HepG2 (cell line): Measurements from ENCODE around the gene USP32.
"Not testable (repeated sequence)": the region's sequence is repeated elsewhere in the genome, so short reads cannot be mapped to it uniquely, and the experiment has no call there.

ENCODE experiments used
- CBX2 ChIP-seq, 2 experiments: fragments of 200-600 bp in 1 of 2; sonication (generic); formaldehyde crosslinking in 1 of 2; IDR thresholded peaks; 2 replicates each; pipeline versions ENCODE4 v1.7.0 to v1.8.1; 2018 to 2022; ENCODE audit warnings: low read depth in 2 of 2, low read length in 1 of 2, mild to moderate bottlenecking in 1 of 2, missing genetic modification reagents in 1 of 2
- EP300 ChIP-seq, 3 experiments: sonication (generic) in 1 of 3; formaldehyde crosslinking in 1 of 3; IDR thresholded peaks; 2 replicates each; pipeline versions ENCODE4 v1.5.1 to v1.6.1; 2011 to 2020; ENCODE audit warnings: low read depth in 2 of 3, low read length in 2 of 3, borderline replicate concordance in 1 of 3, improper control_type of control experiment in 1 of 3, mild to moderate bottlenecking in 1 of 3, missing genetic modification reagents in 1 of 3, moderate library complexity in 1 of 3
- ETV6 ChIP-seq: sonication (generic); formaldehyde crosslinking; conservative IDR thresholded peaks from 2 replicates; pipeline ENCODE4 v1.4.0; 2020; ENCODE audit warnings: missing genetic modification reagents
- IKZF1 ChIP-seq: fragments of 450-650 bp; IDR thresholded peaks from 2 replicates; pipeline ENCODE4 v1.7.1; 2016
- SALL1 ChIP-seq: sonication (generic); formaldehyde crosslinking; IDR thresholded peaks from 2 replicates; pipeline ENCODE4 v1.8.0; 2022; ENCODE audit warnings: mild to moderate bottlenecking, missing genetic modification reagents
- SALL2 ChIP-seq: sonication (generic); formaldehyde crosslinking; IDR thresholded peaks from 2 replicates; pipeline ENCODE4 v1.8.1; 2023; ENCODE audit warnings: mild to moderate bottlenecking, missing genetic modification reagents, inconsistent platforms
- TAF1 ChIP-seq: sonication (generic); formaldehyde crosslinking; IDR thresholded peaks from 2 replicates; pipeline ENCODE4 v1.4.0; 2020; ENCODE audit warnings: missing genetic modification reagents
- ZBTB37 ChIP-seq: sonication (generic); formaldehyde crosslinking; IDR thresholded peaks from 2 replicates; pipeline ENCODE4 v1.4.0; 2020; ENCODE audit warnings: mild to moderate bottlenecking, missing genetic modification reagents
- ZNF557 ChIP-seq: sonication (generic); formaldehyde crosslinking; IDR thresholded peaks from 2 replicates; pipeline ENCODE4 v1.4.0; 2020; ENCODE audit warnings: missing genetic modification reagents
- ZSCAN29 ChIP-seq: sonication (generic); formaldehyde crosslinking; conservative IDR thresholded peaks from 2 replicates; pipeline ENCODE4 v1.4.0; 2020; ENCODE audit warnings: mild to moderate bottlenecking, missing genetic modification reagents
- TF ChIP-seq, protein P1 (sequence below): sonication (generic); formaldehyde crosslinking; IDR thresholded peaks from 2 replicates; pipeline ENCODE4 v1.5.0; 2020; ENCODE audit warnings: mild to moderate bottlenecking, missing genetic modification reagents, moderate library complexity
- TF ChIP-seq, protein P2 (sequence below): sonication (generic); formaldehyde crosslinking; IDR thresholded peaks from 2 replicates; pipeline ENCODE4 v1.4.0; 2020; ENCODE audit warnings: missing genetic modification reagents

DNA sequence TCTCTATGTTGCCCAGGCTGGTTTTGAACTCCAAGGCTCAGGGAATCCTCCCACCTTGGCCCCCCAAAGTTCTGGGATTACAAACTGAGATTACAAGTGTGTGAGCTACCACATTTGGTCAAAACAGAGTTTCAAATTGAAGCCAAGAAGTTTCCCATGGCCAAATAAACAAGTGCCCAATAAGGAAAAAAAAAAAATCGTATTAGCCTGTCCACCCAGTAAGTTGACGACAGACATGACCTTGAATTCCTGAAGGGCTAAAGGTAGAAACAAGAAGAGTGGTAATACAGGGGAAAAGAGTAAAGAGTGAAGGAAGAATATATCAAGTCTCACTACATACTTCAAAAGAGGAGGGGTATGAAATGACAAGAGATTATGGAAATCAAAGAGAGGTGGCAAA, 176.0 kb downstream of the USP32 start:
- not testable (repeated sequence) for TF ChIP-seq ZBTB37; TAF1 (CRISPR knock-in tag); ETV6 (CRISPR knock-in tag); IKZF1; SALL2 (CRISPR knock-in tag); EP300 (IDR thresholded peaks at IDR 0.05; ENCODE audit: low read depth in 2 of 2, low read length in 2 of 2); EP300 (CRISPR knock-in tag; IDR thresholded peaks at IDR 0.05; ENCODE audit: borderline replicate concordance); CBX2 (IDR thresholded peaks at IDR 0.05; ENCODE audit: low read depth, low read length); CBX2 (CRISPR knock-in tag; IDR thresholded peaks at IDR 0.05; ENCODE audit: low read depth); ZNF557 (CRISPR knock-in tag); SALL1 (CRISPR knock-in tag); ZSCAN29
- TF ChIP-seq, protein P1, sequence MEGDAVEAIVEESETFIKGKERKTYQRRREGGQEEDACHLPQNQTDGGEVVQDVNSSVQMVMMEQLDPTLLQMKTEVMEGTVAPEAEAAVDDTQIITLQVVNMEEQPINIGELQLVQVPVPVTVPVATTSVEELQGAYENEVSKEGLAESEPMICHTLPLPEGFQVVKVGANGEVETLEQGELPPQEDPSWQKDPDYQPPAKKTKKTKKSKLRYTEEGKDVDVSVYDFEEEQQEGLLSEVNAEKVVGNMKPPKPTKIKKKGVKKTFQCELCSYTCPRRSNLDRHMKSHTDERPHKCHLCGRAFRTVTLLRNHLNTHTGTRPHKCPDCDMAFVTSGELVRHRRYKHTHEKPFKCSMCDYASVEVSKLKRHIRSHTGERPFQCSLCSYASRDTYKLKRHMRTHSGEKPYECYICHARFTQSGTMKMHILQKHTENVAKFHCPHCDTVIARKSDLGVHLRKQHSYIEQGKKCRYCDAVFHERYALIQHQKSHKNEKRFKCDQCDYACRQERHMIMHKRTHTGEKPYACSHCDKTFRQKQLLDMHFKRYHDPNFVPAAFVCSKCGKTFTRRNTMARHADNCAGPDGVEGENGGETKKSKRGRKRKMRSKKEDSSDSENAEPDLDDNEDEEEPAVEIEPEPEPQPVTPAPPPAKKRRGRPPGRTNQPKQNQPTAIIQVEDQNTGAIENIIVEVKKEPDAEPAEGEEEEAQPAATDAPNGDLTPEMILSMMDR (CRISPR knock-in tag): not testable (repeated sequence)
- TF ChIP-seq, protein P2, sequence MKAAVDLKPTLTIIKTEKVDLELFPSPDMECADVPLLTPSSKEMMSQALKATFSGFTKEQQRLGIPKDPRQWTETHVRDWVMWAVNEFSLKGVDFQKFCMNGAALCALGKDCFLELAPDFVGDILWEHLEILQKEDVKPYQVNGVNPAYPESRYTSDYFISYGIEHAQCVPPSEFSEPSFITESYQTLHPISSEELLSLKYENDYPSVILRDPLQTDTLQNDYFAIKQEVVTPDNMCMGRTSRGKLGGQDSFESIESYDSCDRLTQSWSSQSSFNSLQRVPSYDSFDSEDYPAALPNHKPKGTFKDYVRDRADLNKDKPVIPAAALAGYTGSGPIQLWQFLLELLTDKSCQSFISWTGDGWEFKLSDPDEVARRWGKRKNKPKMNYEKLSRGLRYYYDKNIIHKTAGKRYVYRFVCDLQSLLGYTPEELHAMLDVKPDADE (CRISPR knock-in tag): not testable (repeated sequence)
